GM18507 (cell line): Measurements from ENCODE around the gene NACAD.

Source experiments
- DNase-seq: peaks from one replicate; pipeline ENCODE4 v3.0.0; 2011; ENCODE audit warnings: low read depth; ENCODE audit not compliant: insufficient read length; ENCODE audit errors: extremely low spot score
- FAIRE-seq: peaks from 2 replicates; lab custom pipeline; 2011; peaks lifted over from hg19 to GRCh38; lab: Jason Lieb, UNC

NACAD gene

GRCh38 chr7:45088821-45089340 is at the start of gene NACAD:
NACAD (minus strand) TSS chr7:45088969; CDS start chr7:45088894, 75 bp downstream.
- FAIRE-seq (no peak), DNase-seq (no peak)

- DNase-seq, result peak; percentile 65
- FAIRE-seq, result peak; percentile 92
These were observed 47.6 kb upstream of the NACAD start for GRCh38 chr7:45136106-45137060.

GRCh38 chr7:45133877-45134276 is 45.1 kb upstream of the NACAD start:
- FAIRE-seq, result no peak
- DNase-seq, result no peak

GRCh38 chr7:45133352-45133751 is 44.6 kb upstream of the NACAD start:
- DNase-seq (no peak), FAIRE-seq (no peak)

GRCh38 chr7:45132708-45133320 is 44.0 kb upstream of the NACAD start:
- DNase-seq, result no peak
- no peak for FAIRE-seq

- no peak for DNase-seq
- no peak for FAIRE-seq
These were observed 43.1 kb upstream of the NACAD start for GRCh38 chr7:45131891-45132290.

GRCh38 chr7:45130910-45131309 is 42.1 kb upstream of the NACAD start:
- FAIRE-seq, result no peak

GRCh38 chr7:45129906-45130305 is 41.1 kb upstream of the NACAD start:
- FAIRE-seq (no peak), DNase-seq (no peak)

More at GRCh38 chr7:45130910-45131309, 42.1 kb upstream of the NACAD start:
- DNase-seq, result no peak

GRCh38 chr7:45129181-45129800 is 40.5 kb upstream of the NACAD start:
- no peak for FAIRE-seq
- DNase-seq, result no peak

GRCh38 chr7:45126920-45127319 is 38.2 kb upstream of the NACAD start:
- no peak for FAIRE-seq
- DNase-seq, result no peak

GRCh38 chr7:45126201-45126600 is 37.4 kb upstream of the NACAD start:
- no peak for DNase-seq
- no peak for FAIRE-seq

GRCh38 chr7:45125193-45125904 is 36.6 kb upstream of the NACAD start:
- DNase-seq (no peak), FAIRE-seq (no peak)

GRCh38 chr7:45123913-45124710 is 35.3 kb upstream of the NACAD start:
- no peak for DNase-seq
- no peak for FAIRE-seq

GRCh38 chr7:45122975-45123860 is 34.4 kb upstream of the NACAD start:
- FAIRE-seq (no peak), DNase-seq (no peak)

GRCh38 chr7:45119550-45119949 is 30.8 kb upstream of the NACAD start:
- FAIRE-seq, result no peak
- DNase-seq, result no peak

GRCh38 chr7:45118889-45119331 is 30.1 kb upstream of the NACAD start:
- DNase-seq (no peak), FAIRE-seq (no peak)

GRCh38 chr7:45118292-45118691 is 29.5 kb upstream of the NACAD start:
- DNase-seq (no peak), FAIRE-seq (no peak)

- FAIRE-seq, result no peak
- no peak for DNase-seq
These were observed 28.8 kb upstream of the NACAD start for GRCh38 chr7:45117582-45117981.
